KOPT-K1 (cell line): ENCODE results near the gene STPG3.
A peak's percentile ranks its signal among the peaks of the same experiment; 100 is the strongest.

ENCODE experiments used
- H3K27ac ChIP-seq: fragments of 200-600 bp; sonication (generic); 2 replicates; pipeline ENCODE4 v1.5.1; 2016; ENCODE audit warnings: antibody characterized with exemption, mild to moderate bottlenecking, low read depth, low read length; ENCODE audit not compliant: poor library complexity, severe bottlenecking
- H3K36me3 ChIP-seq: fragments of 200-600 bp; sonication (generic); 2 replicates; pipeline ENCODE4 v1.5.1; 2017; ENCODE audit warnings: antibody characterized with exemption, mild to moderate bottlenecking, low read length, moderate library complexity; ENCODE audit not compliant: insufficient read depth
- H3K9me3 ChIP-seq: fragments of 200-600 bp; sonication (generic); 2 replicates; pipeline ENCODE4 v1.5.1; 2017; ENCODE audit warnings: antibody characterized with exemption, low read length, mild to moderate bottlenecking; ENCODE audit not compliant: insufficient read depth, poor library complexity, severe bottlenecking

The STPG3 gene

GRCh38 chr9:137218754-137219271 is 32.3 kb upstream of the STPG3 start:
- Histone ChIP-seq H3K27ac (no peak overlapping the region), H3K36me3 (peaks cover 45% of the 10 kb centered on the region; the same call in 1 of the 2 replicates), H3K9me3 (no peaks in the 10 kb centered on the region)

GRCh38 chr9:137219757-137220316 is 31.2 kb upstream of the STPG3 start:
- Histone ChIP-seq H3K27ac (no peak overlapping the region), H3K36me3 (peaks cover 36% of the 10 kb centered on the region; the same call in 1 of the 2 replicates), H3K9me3 (no peaks in the 10 kb centered on the region)

GRCh38 chr9:137220317-137221094 is 30.6 kb upstream of the STPG3 start:
- Histone ChIP-seq H3K36me3 (peaks cover 29% of the 10 kb centered on the region; the same call in 1 of the 2 replicates), H3K27ac (no peak overlapping the region), H3K9me3 (no peaks in the 10 kb centered on the region)

- no peak overlapping the region for H3K27ac ChIP-seq
- no peaks in the 10 kb centered on the region for H3K9me3 ChIP-seq
- peaks cover 23% of the 10 kb centered on the region; the same call in 1 of the 2 replicates for H3K36me3 ChIP-seq
These were observed 30.0 kb upstream of the STPG3 start for GRCh38 chr9:137221095-137221505.

GRCh38 chr9:137221506-137222111 is 29.5 kb upstream of the STPG3 start:
- peaks cover 18% of the 10 kb centered on the region; the same call in 1 of the 2 replicates for H3K36me3 ChIP-seq
- H3K27ac ChIP-seq = no peak overlapping the region
- H3K9me3 ChIP-seq = no peaks in the 10 kb centered on the region

GRCh38 chr9:137222190-137223077 is 28.7 kb upstream of the STPG3 start, which contains the start of gene RNF208:
Gene RNF208, minus strand, starts transcription at chr9:137222240. Its CDS starts 1,028 bp downstream, at chr9:137221212.
- Histone ChIP-seq H3K27ac (peak within 1 kb of the TSS; percentile 88), H3K36me3 (peaks cover 11% of the 10 kb centered on the region; the same call in 1 of the 2 replicates), H3K9me3 (no peaks in the 10 kb centered on the region)

- peaks cover 7% of the 10 kb centered on the region; the same call in 1 of the 2 replicates for H3K36me3 ChIP-seq
- no peaks in the 10 kb centered on the region for H3K9me3 ChIP-seq
- H3K27ac ChIP-seq = peak overlapping the region; percentile 88
These were observed 27.8 kb upstream of the STPG3 start for GRCh38 chr9:137223078-137223970.

- Histone ChIP-seq H3K9me3 (no peaks in the 10 kb centered on the region), H3K27ac (peak within 1 kb of the TSS; percentile 88), H3K36me3 (no peaks in the 10 kb centered on the region)
These were observed 26.0 kb upstream of the STPG3 start, which contains the start of gene CYSRT1 for GRCh38 chr9:137224830-137225694. Gene CYSRT1, plus strand, starts transcription at chr9:137225174. Its CDS starts 448 bp downstream, at chr9:137225622.

- Histone ChIP-seq H3K36me3 (no peaks in the 10 kb centered on the region), H3K27ac (no peak overlapping the region), H3K9me3 (no peaks in the 10 kb centered on the region)
These were observed 25.3 kb upstream of the STPG3 start for GRCh38 chr9:137225699-137226331.

- Histone ChIP-seq H3K9me3 (no peaks in the 10 kb centered on the region), H3K36me3 (no peaks in the 10 kb centered on the region), H3K27ac (no peak overlapping the region)
These were observed 24.6 kb upstream of the STPG3 start for GRCh38 chr9:137226338-137227053.

GRCh38 chr9:137227054-137227852 is 23.8 kb upstream of the STPG3 start, which contains the start of gene RNF224:
Gene RNF224, plus strand, starts transcription at chr9:137227502. Its CDS starts 834 bp downstream, at chr9:137228336.
- H3K36me3 ChIP-seq = no peaks in the 10 kb centered on the region
- H3K27ac ChIP-seq = no peak within 1 kb of the TSS
- no peaks in the 10 kb centered on the region for H3K9me3 ChIP-seq
